ENCODE measurements around the gene A4GALT. TPM values are rescaled to one million over a fixed set of nuclear protein-coding genes. Genes with fewer than 3 reads are reported as not detected.
A peak's percentile ranks its signal among the peaks of the same experiment; 100 is the strongest.

The A4GALT gene
- total RNA-seq, 1 donor from 2014 or later = 16.9 TPM

DNA sequence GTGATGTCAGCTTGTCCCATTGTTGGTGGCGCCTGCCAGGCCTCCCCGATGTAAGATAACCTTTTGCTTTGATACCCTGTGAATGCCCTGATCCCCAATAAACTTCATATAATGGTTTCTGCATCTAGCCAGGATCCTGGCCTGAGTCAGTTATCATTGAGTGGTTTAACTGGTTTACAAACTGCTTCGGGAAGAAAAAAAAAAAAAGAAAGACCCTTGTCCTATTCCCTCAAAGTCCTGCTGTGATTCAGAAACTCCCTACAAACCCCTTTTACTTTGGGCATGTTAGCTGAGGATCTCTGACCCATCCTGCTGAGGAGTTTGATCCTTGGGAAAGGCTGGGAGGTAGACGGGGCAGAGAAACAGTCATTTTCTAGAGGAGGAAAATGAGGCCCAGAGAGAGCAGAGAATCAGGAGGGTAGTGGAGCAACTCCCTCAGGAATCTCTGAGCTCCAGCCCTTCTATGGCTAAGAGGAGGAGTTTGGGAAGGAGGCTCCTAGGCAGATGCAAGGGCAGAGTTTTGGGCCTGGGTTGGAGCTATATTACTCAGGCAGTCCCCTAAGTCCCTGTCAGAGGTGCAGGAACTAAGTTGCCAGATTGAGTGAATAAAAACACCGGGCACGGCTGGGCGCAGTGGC, 66.1 kb downstream of the A4GALT start:
- TF ChIP-seq CTCF (IDR thresholded peaks at IDR 0.05) = no peak
- ChIA-PET CTCF (interaction anchor here (2.9 kb wide), 1 partner anchor 32 kb away, joined by 17 read pairs; no protein-coding TSS in a partner anchor), POLR2A (interaction anchor here (0.5 to 7.2 kb wide), 7 partner anchors 10 to 734 kb away, joined by 3 to 96 read pairs (median 7); partner anchors contain the start of gene POLDIP3)
- ATAC-seq (ENCODE audit: low read depth) (no peak), DNase-seq (no peak)
- no peaks in the 10 kb centered on the region for H3K27me3 Mint-ChIP-seq
- no peak overlapping the region for H3K4me3 Mint-ChIP-seq
- H3K9me3 Mint-ChIP-seq = no peaks in the 10 kb centered on the region
- no peaks in the 10 kb centered on the region for H3K36me3 Mint-ChIP-seq (ENCODE audit: low read depth)
- H3K27ac Mint-ChIP-seq = peak overlapping the region; percentile 46
- peaks cover 46% of the 10 kb centered on the region for H3K4me1 Mint-ChIP-seq
- intact Hi-C loops (cut with micrococcal nuclease) = loop anchor here (1.0 kb wide), 1 partner anchor 11 kb away; no protein-coding TSS in a partner anchor

DNA sequence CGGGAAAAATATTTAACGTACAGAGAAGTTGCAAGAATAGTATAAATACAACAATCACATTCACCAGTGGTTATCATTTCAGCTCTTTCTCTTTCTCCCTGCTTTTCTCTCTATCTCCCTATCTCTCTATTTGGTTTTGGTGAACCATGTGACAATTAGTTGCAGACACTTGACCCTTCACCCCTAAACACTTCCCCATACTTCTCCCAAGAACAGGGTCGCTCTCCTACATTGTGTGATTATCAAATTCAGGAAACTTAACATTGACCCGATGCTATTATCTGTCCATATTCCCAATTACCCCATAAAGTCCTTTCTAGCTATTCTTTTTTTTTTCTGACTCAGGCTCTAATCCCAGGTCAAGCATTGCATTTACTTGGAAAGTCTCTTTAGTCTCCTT, 66.7 kb downstream of the A4GALT start:
- peaks cover 46% of the 10 kb centered on the region for H3K4me1 Mint-ChIP-seq
- no peaks in the 10 kb centered on the region for H3K27me3 Mint-ChIP-seq
- no peak overlapping the region for H3K4me3 Mint-ChIP-seq
- no peak for TF ChIP-seq CTCF (IDR thresholded peaks at IDR 0.05)
- CTCF ChIA-PET = interaction anchor here (1.0 to 2.9 kb wide), 2 partner anchors 9 to 32 kb away, joined by 3 to 17 read pairs; no protein-coding TSS in a partner anchor
- no peak for DNase-seq
- no peaks in the 10 kb centered on the region for H3K36me3 Mint-ChIP-seq (ENCODE audit: low read depth)
- POLR2A ChIA-PET = interaction anchor here (0.6 to 7.2 kb wide), 3 partner anchors 13 to 734 kb away, joined by 3 to 96 read pairs (median 5); partner anchors contain the start of gene POLDIP3
- H3K9me3 Mint-ChIP-seq = no peaks in the 10 kb centered on the region
- peak overlapping the region; percentile 46 for H3K27ac Mint-ChIP-seq
- intact Hi-C loops (cut with micrococcal nuclease) = no loop called here
- no peak for ATAC-seq (ENCODE audit: low read depth)

GRCh38 chr22:42651134-42651533, 69.5 kb downstream of the A4GALT start:
- intact Hi-C loops (cut with micrococcal nuclease) = no loop called here
- ChIA-PET CTCF (no interaction called here), POLR2A (interaction anchor here (6.3 kb wide), 1 partner anchor 36 kb away, joined by 68 read pairs; the partner anchor contains the start of gene POLDIP3)
- Mint-ChIP-seq H3K4me1 (peaks cover 55% of the 10 kb centered on the region), H3K27me3 (no peaks in the 10 kb centered on the region), H3K27ac (no peak overlapping the region), H3K4me3 (no peak overlapping the region), H3K36me3 (ENCODE audit: low read depth) (peaks cover 2% of the 10 kb centered on the region), H3K9me3 (no peaks in the 10 kb centered on the region)
- no peak for ATAC-seq (ENCODE audit: low read depth)
- no peak for TF ChIP-seq CTCF (IDR thresholded peaks at IDR 0.05)
- DNase-seq = no peak

GRCh38 chr22:42649246-42650099, 71.2 kb downstream of the A4GALT start, which contains the start of gene CYB5R3:
Gene CYB5R3, minus strand, starts transcription at chr22:42649392. Its CDS starts 77 bp downstream, at chr22:42649315.
- H3K27me3 Mint-ChIP-seq = no peaks in the 10 kb centered on the region
- H3K9me3 Mint-ChIP-seq = no peaks in the 10 kb centered on the region
- ChIA-PET POLR2A (interaction anchor here (0.5 to 6.3 kb wide), 14 partner anchors 8 to 786 kb away, joined by 3 to 68 read pairs (median 4); partner anchors contain the start of genes ATP5MGL and POLDIP3), CTCF (interaction anchor here (1.0 to 1.4 kb wide), 3 partner anchors 11 to 27 kb away, joined by 4 to 5 read pairs (median 4); no protein-coding TSS in a partner anchor)
- no peak for TF ChIP-seq CTCF (IDR thresholded peaks at IDR 0.05)
- peak within 1 kb of the TSS; percentile 92 for H3K4me3 Mint-ChIP-seq
- DNase-seq (peak; percentile 81), ATAC-seq (ENCODE audit: low read depth) (peak; percentile 77)
- H3K4me1 Mint-ChIP-seq = peaks cover 55% of the 10 kb centered on the region
- H3K36me3 Mint-ChIP-seq (ENCODE audit: low read depth) = peaks cover 2% of the 10 kb centered on the region
- intact Hi-C loops (cut with micrococcal nuclease) = loop anchor here (1.0 kb wide), 1 partner anchor 34 kb away; no protein-coding TSS in a partner anchor
- H3K27ac Mint-ChIP-seq = peak within 1 kb of the TSS; percentile 91

Measured in activated B cell treated with CpG ODN at 0.5 μM for 24 hours (primary cell).